Measurements from ENCODE around the gene NXT2.

The NXT2 gene

GRCh38 chrX:109577055-109577454, 40.4 kb downstream of the NXT2 start:
- Mint-ChIP-seq H3K36me3 (no peaks in the 10 kb centered on the region), H3K27ac (no peak overlapping the region), H3K9me3 (ENCODE audit: low read depth) (no peaks in the 10 kb centered on the region), H3K27me3 (peaks cover under 1% of the 10 kb centered on the region), H3K4me3 (no peak overlapping the region), H3K4me1 (ENCODE audit: low read depth) (no peaks in the 10 kb centered on the region)

DNA sequence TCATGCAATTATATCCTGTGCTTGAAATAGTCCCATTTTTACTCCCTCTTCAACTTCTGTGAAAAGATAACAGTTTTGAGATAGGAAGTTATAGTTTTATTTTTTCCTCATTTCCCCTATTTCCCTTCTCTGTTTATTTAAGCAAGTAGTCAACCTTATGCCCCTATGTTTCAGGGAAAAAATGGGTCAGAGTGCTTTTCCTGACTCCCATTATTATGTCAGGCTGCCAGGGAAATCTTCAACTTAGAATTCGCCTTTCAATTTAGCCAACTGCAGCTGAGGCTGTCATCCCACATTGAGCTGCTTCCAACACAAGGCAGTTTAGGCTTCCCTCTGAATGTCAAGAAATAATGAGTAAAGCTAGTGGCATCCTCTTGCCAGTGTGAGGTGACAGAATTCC, 42.3 kb downstream of the NXT2 start:
- Mint-ChIP-seq H3K4me3 (no peak overlapping the region), H3K27me3 (peaks cover 2% of the 10 kb centered on the region), H3K4me1 (ENCODE audit: low read depth) (no peaks in the 10 kb centered on the region), H3K9me3 (ENCODE audit: low read depth) (no peaks in the 10 kb centered on the region), H3K36me3 (no peaks in the 10 kb centered on the region), H3K27ac (no peak overlapping the region)

GRCh38 chrX:109585488-109585887, 48.8 kb downstream of the NXT2 start:
- H3K9me3 Mint-ChIP-seq (ENCODE audit: low read depth) = no peaks in the 10 kb centered on the region
- H3K27ac Mint-ChIP-seq = no peak overlapping the region
- no peaks in the 10 kb centered on the region for H3K36me3 Mint-ChIP-seq
- H3K27me3 Mint-ChIP-seq = peaks cover 3% of the 10 kb centered on the region
- H3K4me3 Mint-ChIP-seq = no peak overlapping the region
- H3K4me1 Mint-ChIP-seq (ENCODE audit: low read depth) = no peaks in the 10 kb centered on the region

- Mint-ChIP-seq H3K4me3 (no peak overlapping the region), H3K4me1 (ENCODE audit: low read depth) (no peaks in the 10 kb centered on the region), H3K27me3 (peaks cover 1% of the 10 kb centered on the region), H3K27ac (no peak overlapping the region), H3K36me3 (no peaks in the 10 kb centered on the region), H3K9me3 (ENCODE audit: low read depth) (no peaks in the 10 kb centered on the region)
Observed at GRCh38 chrX:109590176-109590575, 53.5 kb downstream of the NXT2 start.
